Aorta (tissue), 5 donors: Measurements from ENCODE around the gene CENPP. TPM values are rescaled to one million over a fixed set of nuclear protein-coding genes. Genes with fewer than 3 reads are reported as not detected.

Source experiments
- ATAC-seq: fragments of 200-7000 bp; cut with Tn5 transposase; one replicate; pipeline ENCODE4 v1.9.1; 2022; ENCODE audit warnings: moderate library complexity; ENCODE audit not compliant: low FRiP score
- DNase-seq, 2 donors: peaks; one replicate each; pipeline ENCODE4 v3.0.0-alpha.2; 2020
- H3K27ac ChIP-seq, 2 donors: one replicate each; pipeline ENCODE4 v1.5.1; 2013; ENCODE audit warnings: low read length in 2 of 2, mild to moderate bottlenecking in 2 of 2, moderate library complexity in 2 of 2, control low read depth in 1 of 2, inconsistent platforms in 1 of 2, low read depth in 1 of 2
- H3K27me3 ChIP-seq, 2 donors: one replicate each; pipeline ENCODE4 v1.6.1; 2013; ENCODE audit warnings: control low read depth in 1 of 2, low read length in 1 of 2, mild to moderate bottlenecking in 1 of 2, moderate library complexity in 1 of 2; ENCODE audit not compliant: insufficient read depth in 2 of 2, control insufficient read depth in 1 of 2
- H3K36me3 ChIP-seq, 2 donors: one replicate each; pipeline ENCODE4 v1.6.1; 2013; ENCODE audit warnings: control low read depth in 1 of 2, low read length in 1 of 2, mild to moderate bottlenecking in 1 of 2; ENCODE audit not compliant: insufficient read depth in 2 of 2, control insufficient read depth in 1 of 2
- H3K4me1 ChIP-seq, 2 donors: one replicate each; pipeline ENCODE4 v1.6.1; 2013; ENCODE audit warnings: low read length in 2 of 2, control low read depth in 1 of 2, mild to moderate bottlenecking in 1 of 2, moderate library complexity in 1 of 2; ENCODE audit not compliant: insufficient read depth in 2 of 2, control insufficient read depth in 1 of 2
- H3K4me3 ChIP-seq, 2 donors: one replicate each; pipeline ENCODE4 v1.5.1; 2013; ENCODE audit warnings: low read length in 2 of 2, control low read depth in 1 of 2, mild to moderate bottlenecking in 1 of 2
- H3K9me3 ChIP-seq: one replicate; pipeline ENCODE4 v1.6.1; 2013; ENCODE audit warnings: mild to moderate bottlenecking, low read length; ENCODE audit not compliant: control insufficient read depth
- WGBS, 2 donors: extraction: QIAGEN DNeasy Blood & Tissue Kit; methylation state at CpG; one replicate each; pipeline ENCODE4 v1.1.7; 2013; 5-methylcytosine and 5-hydroxymethylcytosine counted together
- intact Hi-C, 2 donors: fragments of 100-400 bp; cut with DNase I; formaldehyde crosslinking; loops; one replicate each; pipeline versions ENCODE4 v1.14.2 to v1.15.0; 2022
- polyA plus RNA-seq, 2 donors: library from polyadenylated mRNA; stranded (reverse); fragments of 200-250 nt; gene quantifications; one replicate each; pipeline ENCODE4 v1.2.3, GENCODE V29; 2013
- total RNA-seq, 2 donors: library from RNA; stranded (reverse); fragmentation: NEBNext Ultra II Directional; extraction: Animal tissue kit (Norgen Biotek cat#: 25700); gene quantifications; one replicate each; pipeline ENCODE4 v1.2.1, GENCODE V29; 2021
- donor health status: healthy with polysubstance abuse.
- donor health status: Bipolar disorder and iron deficiency.
- donor health status: DM: no; HTN: no; CAD: no.
- donor health status: DM: no; HTN: no; CAD: no.
- donor health status: DM: yes; HTN: yes; CAD: no.

CENPP gene
- total and polyA plus RNA-seq, 4 donors = 0.50 to 11.1 (median 4.3) TPM

GRCh38 chr9:92476962-92477361, 151.2 kb downstream of the CENPP start:
- 89 to 96% methylated on average over 1 of the region's 1 CpG for WGBS, 2 donors
- Histone ChIP-seq H3K4me3 (no peak overlapping the region), H3K36me3 (peaks cover 3 to 5% of the 10 kb centered on the region in 2 donors), H3K9me3 (no peaks in the 10 kb centered on the region), H3K27ac (peak overlapping the region in 1 of 2 donors; percentile 2), H3K4me1 (peaks cover 3 to 9% of the 10 kb centered on the region in 2 donors), H3K27me3 (no peaks in the 10 kb centered on the region)
- ATAC-seq = no peak
- no peak for DNase-seq
- intact Hi-C loops = no loop called here

GRCh38 chr9:92478783-92479182, 153.0 kb downstream of the CENPP start:
- Histone ChIP-seq H3K36me3 (peaks cover 0 to under 1% of the 10 kb centered on the region in 2 donors), H3K27me3 (no peaks in the 10 kb centered on the region), H3K9me3 (no peaks in the 10 kb centered on the region), H3K4me1 (peaks cover 3 to 7% of the 10 kb centered on the region in 2 donors), H3K4me3 (no peak overlapping the region), H3K27ac (peak overlapping the region; percentile 86 to 92)
- DNase-seq (no peak), ATAC-seq (no peak)
- intact Hi-C loops = loop anchor here in 1 of 2 donors (2.0 kb wide), 1 partner anchor 14 kb away; no protein-coding TSS in a partner anchor
- WGBS, 2 donors = 19 to 23% methylated on average over 7 of the region's 7 CpGs

GRCh38 chr9:92479346-92479745, 153.6 kb downstream of the CENPP start:
- intact Hi-C loops = loop anchor here in 1 of 2 donors (2.0 kb wide), 1 partner anchor 15 kb away; no protein-coding TSS in a partner anchor
- Histone ChIP-seq H3K9me3 (no peaks in the 10 kb centered on the region), H3K27ac (peak overlapping the region; percentile 86 to 92), H3K36me3 (no peaks in the 10 kb centered on the region), H3K4me1 (peaks cover 3 to 7% of the 10 kb centered on the region in 2 donors), H3K27me3 (no peaks in the 10 kb centered on the region), H3K4me3 (no peak overlapping the region)
- DNase-seq (no peak), ATAC-seq (no peak)

GRCh38 chr9:92480291-92480771, 154.6 kb downstream of the CENPP start:
- DNase-seq (no peak), ATAC-seq (peak; percentile 44)
- no peaks in the 10 kb centered on the region for H3K27me3 ChIP-seq
- H3K36me3 ChIP-seq = no peaks in the 10 kb centered on the region
- H3K4me3 ChIP-seq = peak overlapping the region; percentile 31 to 34
- H3K4me1 ChIP-seq = peaks cover 3 to 7% of the 10 kb centered on the region in 2 donors
- intact Hi-C loops = loop anchor here (5.0 kb wide), 2 partner anchors 117 to 122 kb away; no protein-coding TSS in a partner anchor
- H3K9me3 ChIP-seq = no peaks in the 10 kb centered on the region
- 4 to 5% methylated on average over 2 of the region's 2 CpGs for WGBS, 2 donors
- peak overlapping the region; percentile 94 to 99 for H3K27ac ChIP-seq

- ATAC-seq = no peak
- no peaks in the 10 kb centered on the region for H3K9me3 ChIP-seq
- peaks cover 3 to 7% of the 10 kb centered on the region in 2 donors for H3K4me1 ChIP-seq
- peak overlapping the region; percentile 31 to 54 for H3K4me3 ChIP-seq
- no peak for DNase-seq
- intact Hi-C loops = loop anchor here (5.0 kb wide), 2 partner anchors 116 to 121 kb away; no protein-coding TSS in a partner anchor
- H3K36me3 ChIP-seq = no peaks in the 10 kb centered on the region
- whole genome bisulfite sequencing, 2 donors = 6 to 9% methylated on average over 2 of the region's 2 CpGs
- H3K27ac ChIP-seq = peak overlapping the region; percentile 28 to 82
- no peaks in the 10 kb centered on the region for H3K27me3 ChIP-seq
These were observed 155.4 kb downstream of the CENPP start for GRCh38 chr9:92480986-92481633.

GRCh38 chr9:92482329-92482728, 156.6 kb downstream of the CENPP start, which contains the start of gene ASPN:
TSS of gene ASPN (minus strand) at chr9:92482506.
- no peak for DNase-seq
- Histone ChIP-seq H3K4me3 (peak within 1 kb of the TSS; percentile 52 to 54), H3K27ac (peak within 1 kb of the TSS; percentile 37 to 41), H3K27me3 (no peaks in the 10 kb centered on the region), H3K9me3 (no peaks in the 10 kb centered on the region), H3K36me3 (no peaks in the 10 kb centered on the region), H3K4me1 (peaks cover 0 to 2% of the 10 kb centered on the region in 2 donors)
- peak; percentile 62 for ATAC-seq
- intact Hi-C loops = loop anchor here (5.0 kb wide), 2 partner anchors 115 to 120 kb away; no protein-coding TSS in a partner anchor
- 8 to 12% methylated on average over 3 of the region's 3 CpGs for WGBS, 2 donors

GRCh38 chr9:92482805-92483204, 157.1 kb downstream of the CENPP start:
- Histone ChIP-seq H3K36me3 (no peaks in the 10 kb centered on the region), H3K27me3 (no peaks in the 10 kb centered on the region), H3K27ac (peak overlapping the region in 1 of 2 donors; percentile 37), H3K4me3 (no peak overlapping the region), H3K9me3 (no peaks in the 10 kb centered on the region), H3K4me1 (no peaks in the 10 kb centered on the region)
- intact Hi-C loops = loop anchor here (5.0 kb wide), 2 partner anchors 114 to 119 kb away; no protein-coding TSS in a partner anchor
- ATAC-seq = no peak
- DNase-seq = no peak

- intact Hi-C loops = loop anchor here (5.0 kb wide), 2 partner anchors 113 to 118 kb away; no protein-coding TSS in a partner anchor
- no peaks in the 10 kb centered on the region for H3K4me1 ChIP-seq
- no peaks in the 10 kb centered on the region for H3K27me3 ChIP-seq
- H3K9me3 ChIP-seq = no peaks in the 10 kb centered on the region
- no peaks in the 10 kb centered on the region for H3K36me3 ChIP-seq
- 48 to 55% methylated on average over 5 of the region's 5 CpGs for WGBS, 2 donors
- no peak overlapping the region for H3K4me3 ChIP-seq
- H3K27ac ChIP-seq = peak overlapping the region; percentile 22 to 43
- DNase-seq (no peak), ATAC-seq (no peak)
These were observed 158.1 kb downstream of the CENPP start for GRCh38 chr9:92483627-92484545.
